ENCODE data around the gene STAT3. TPM values are rescaled to one million over a fixed set of nuclear protein-coding genes. Genes with fewer than 3 reads are reported as not detected.

Gene STAT3
- total and polyA plus RNA-seq, 2 experiments from 2014 or later, result 152 to 163 TPM

DNA sequence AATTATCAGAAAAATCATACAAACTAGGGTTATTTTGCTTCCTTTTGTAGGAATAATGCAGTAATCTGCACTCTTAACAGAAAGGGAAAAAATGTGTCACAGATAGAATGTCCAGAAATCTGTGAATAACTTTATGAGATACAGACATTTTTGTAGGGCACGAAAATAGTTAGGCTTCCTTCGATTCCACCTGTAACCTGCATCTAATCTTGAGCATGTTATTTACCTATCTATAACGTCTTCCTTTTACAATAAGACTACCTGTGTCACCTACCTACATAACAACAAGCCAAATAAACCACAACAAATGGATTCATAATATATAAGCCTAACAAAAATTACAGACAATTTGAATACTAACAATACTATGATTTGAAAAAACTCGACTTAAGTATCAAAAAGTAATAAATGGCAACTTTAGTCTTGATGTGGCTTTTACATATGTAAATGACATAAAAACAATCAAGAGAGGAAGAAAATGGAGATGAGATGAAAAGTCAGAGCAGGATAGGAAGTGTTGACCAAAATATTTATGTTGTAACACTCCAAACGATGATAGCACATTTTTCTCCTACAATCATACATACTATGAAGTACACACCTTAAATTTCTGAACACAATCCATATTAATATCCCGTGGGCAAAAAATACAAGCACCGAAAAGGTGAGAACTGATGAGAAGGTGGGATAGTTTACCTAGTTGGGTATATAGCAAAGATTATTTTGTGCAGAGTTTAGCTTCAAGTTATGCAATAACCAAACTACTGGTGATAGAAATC, 114.6 kb downstream of the STAT3 start:
- Histone ChIP-seq H3K36me3 (replicated peaks; ENCODE audit: insufficient read depth, low read depth) (no peaks in the 10 kb centered on the region), H3K4me2 (no peak overlapping the region), H3K79me2 (peaks cover 69% of the 10 kb centered on the region), H3K27ac (no peak overlapping the region), H4K20me1 (ENCODE audit: insufficient read depth, poor library complexity, severe bottlenecking) (no peaks in the 10 kb centered on the region), H2AFZ (no peak overlapping the region), H3K4me3 (no peak overlapping the region), H3K4me1 (ENCODE audit: insufficient read depth) (peaks cover 27% of the 10 kb centered on the region), H3K9me2 (replicated peaks; ENCODE audit: insufficient read depth) (no peaks in the 10 kb centered on the region), H3K9me3 (ENCODE audit: low read depth) (no peaks in the 10 kb centered on the region), H3K27me3 (no peaks in the 10 kb centered on the region)
- TF ChIP-seq EZH2phosphoT487 (IDR thresholded peaks at IDR 0.05; ENCODE audit: low read depth, severe bottlenecking, unreplicated experiment) (no peak), EZH2 (IDR thresholded peaks at IDR 0.05; ENCODE audit: borderline replicate concordance) (no peak)
- TF ChIP-seq, protein P1, sequence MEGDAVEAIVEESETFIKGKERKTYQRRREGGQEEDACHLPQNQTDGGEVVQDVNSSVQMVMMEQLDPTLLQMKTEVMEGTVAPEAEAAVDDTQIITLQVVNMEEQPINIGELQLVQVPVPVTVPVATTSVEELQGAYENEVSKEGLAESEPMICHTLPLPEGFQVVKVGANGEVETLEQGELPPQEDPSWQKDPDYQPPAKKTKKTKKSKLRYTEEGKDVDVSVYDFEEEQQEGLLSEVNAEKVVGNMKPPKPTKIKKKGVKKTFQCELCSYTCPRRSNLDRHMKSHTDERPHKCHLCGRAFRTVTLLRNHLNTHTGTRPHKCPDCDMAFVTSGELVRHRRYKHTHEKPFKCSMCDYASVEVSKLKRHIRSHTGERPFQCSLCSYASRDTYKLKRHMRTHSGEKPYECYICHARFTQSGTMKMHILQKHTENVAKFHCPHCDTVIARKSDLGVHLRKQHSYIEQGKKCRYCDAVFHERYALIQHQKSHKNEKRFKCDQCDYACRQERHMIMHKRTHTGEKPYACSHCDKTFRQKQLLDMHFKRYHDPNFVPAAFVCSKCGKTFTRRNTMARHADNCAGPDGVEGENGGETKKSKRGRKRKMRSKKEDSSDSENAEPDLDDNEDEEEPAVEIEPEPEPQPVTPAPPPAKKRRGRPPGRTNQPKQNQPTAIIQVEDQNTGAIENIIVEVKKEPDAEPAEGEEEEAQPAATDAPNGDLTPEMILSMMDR (IDR thresholded peaks at IDR 0.05; ENCODE audit: poor library complexity), result no peak
- 81% methylated on average over 7 of the region's 7 CpGs for WGBS (ENCODE audit: low lambda C conversion rate, missing lambda C conversion rate)
- DNase-seq (ENCODE audit: low spot score), result no peak

DNA sequence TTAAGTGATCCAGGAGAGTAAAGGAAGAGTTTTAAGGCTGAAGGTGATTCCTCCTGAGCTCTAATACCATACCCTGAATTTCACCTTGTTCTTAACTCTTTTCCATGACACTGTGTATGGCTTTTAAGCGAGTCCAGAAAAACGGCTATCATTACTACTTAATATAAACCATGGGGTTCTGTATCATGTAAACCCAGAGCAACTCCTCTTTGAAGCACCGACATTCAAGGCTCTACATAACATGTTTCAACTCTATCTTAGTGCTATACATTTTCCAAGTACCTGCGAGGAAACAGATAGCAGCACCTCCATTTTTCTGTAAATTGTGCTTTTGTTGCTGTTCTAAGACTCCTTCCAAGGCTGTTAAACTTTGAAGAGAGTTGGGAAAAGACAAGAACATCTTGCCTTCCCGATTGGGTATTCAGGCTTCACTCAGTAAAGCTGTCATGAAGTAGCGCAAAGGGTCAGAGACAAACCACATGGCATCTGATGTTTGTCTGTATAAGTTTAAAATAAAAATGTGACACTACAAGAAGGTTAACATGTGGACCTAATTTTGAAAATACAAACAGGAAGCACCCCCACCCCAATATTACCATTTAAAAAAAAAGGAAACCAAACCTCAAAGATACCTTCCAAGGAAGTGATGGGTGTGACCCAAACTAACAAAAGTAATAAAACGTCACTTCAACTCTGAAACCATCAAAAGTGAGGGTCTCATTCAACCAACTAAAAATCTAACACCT, 115.9 kb downstream of the STAT3 start:
- TF ChIP-seq, protein P1 (IDR thresholded peaks at IDR 0.05; ENCODE audit: poor library complexity), result no peak
- TF ChIP-seq EZH2 (IDR thresholded peaks at IDR 0.05; ENCODE audit: borderline replicate concordance), result no peak
- TF ChIP-seq EZH2phosphoT487 (IDR thresholded peaks at IDR 0.05; ENCODE audit: low read depth, severe bottlenecking, unreplicated experiment), result no peak

DNA sequence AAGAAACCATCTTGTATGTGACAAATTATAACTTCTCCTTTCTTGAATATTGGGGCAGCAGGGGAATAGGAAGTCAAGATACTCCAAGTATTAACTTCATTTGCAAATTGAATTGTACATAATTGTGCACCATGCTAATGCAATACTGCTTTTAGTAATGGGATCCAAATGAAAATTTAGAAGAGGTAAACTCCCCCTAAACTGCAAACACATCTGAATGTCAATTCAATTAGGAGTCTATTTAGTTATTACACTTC, 116.5 kb downstream of the STAT3 start:
- Histone ChIP-seq H3K27ac (no peak overlapping the region), H3K9me2 (replicated peaks; ENCODE audit: insufficient read depth) (no peaks in the 10 kb centered on the region), H3K79me2 (peaks cover 88% of the 10 kb centered on the region), H3K4me2 (no peak overlapping the region), H3K36me3 (replicated peaks; ENCODE audit: insufficient read depth, low read depth) (no peaks in the 10 kb centered on the region), H2AFZ (no peak overlapping the region), H3K4me3 (no peak overlapping the region), H3K9me3 (ENCODE audit: low read depth) (no peaks in the 10 kb centered on the region), H4K20me1 (ENCODE audit: insufficient read depth, poor library complexity, severe bottlenecking) (no peaks in the 10 kb centered on the region), H3K27me3 (no peaks in the 10 kb centered on the region), H3K4me1 (ENCODE audit: insufficient read depth) (peaks cover 27% of the 10 kb centered on the region)
- DNase-seq (ENCODE audit: low spot score), result no peak
- TF ChIP-seq EZH2 (IDR thresholded peaks at IDR 0.05; ENCODE audit: borderline replicate concordance) (no peak), EZH2phosphoT487 (IDR thresholded peaks at IDR 0.05; ENCODE audit: low read depth, severe bottlenecking, unreplicated experiment) (no peak)
- TF ChIP-seq, protein P1 (IDR thresholded peaks at IDR 0.05; ENCODE audit: poor library complexity), result no peak

More for the DNA sequence above, 115.9 kb downstream of the STAT3 start:
- H3K9me3 ChIP-seq (ENCODE audit: low read depth), result no peaks in the 10 kb centered on the region
- no peaks in the 10 kb centered on the region for H3K9me2 ChIP-seq (replicated peaks; ENCODE audit: insufficient read depth)
- H3K27me3 ChIP-seq, result no peaks in the 10 kb centered on the region
- DNase-seq (ENCODE audit: low spot score), result no peak
- peaks cover 82% of the 10 kb centered on the region for H3K79me2 ChIP-seq
- H3K4me3 ChIP-seq, result no peak overlapping the region
- no peak overlapping the region for H2AFZ ChIP-seq
- 55% methylated on average over 7 of the region's 7 CpGs for WGBS (ENCODE audit: low lambda C conversion rate, missing lambda C conversion rate)
- no peak overlapping the region for H3K27ac ChIP-seq
- H4K20me1 ChIP-seq (ENCODE audit: insufficient read depth, poor library complexity, severe bottlenecking), result no peaks in the 10 kb centered on the region
- no peaks in the 10 kb centered on the region for H3K36me3 ChIP-seq (replicated peaks; ENCODE audit: insufficient read depth, low read depth)
- peak overlapping the region; percentile 47 for H3K4me2 ChIP-seq
- peaks cover 27% of the 10 kb centered on the region for H3K4me1 ChIP-seq (ENCODE audit: insufficient read depth)

Data from hepatocyte (in vitro differentiated cells).